Activated CD4-positive, alpha-beta memory T cell treated with anti-CD3 and anti-CD28 coated beads, Interleukin-2, amount 10 ng/mL, durations not matched to agents 7 days and 5 days (primary cell): ENCODE results near the gene TMBIM1. TPM values are rescaled to one million over a fixed set of nuclear protein-coding genes. Genes with fewer than 3 reads are reported as not detected.
"Not testable (repeated sequence)": the region's sequence is repeated elsewhere in the genome, so short reads cannot be mapped to it uniquely, and the experiment has no call there.

ENCODE experiments used
- CTCF ChIA-PET: fragments of 350-600 bp; sonication (Branson Sonifier 250); formaldehyde crosslinking; loops from one replicate; lab custom pipeline; 2021; ENCODE audit warnings: antibody characterized with exemption, inconsistent platforms; lab: Charles Lee
- POLR2A ChIA-PET: fragments of 350-600 bp; sonication (Branson Sonifier 250); formaldehyde crosslinking; loops from one replicate; lab custom pipeline; 2021; ENCODE audit warnings: antibody characterized with exemption; lab: Charles Lee
- DNase-seq: peaks from one replicate; pipeline ENCODE4 v3.0.0-alpha.2; 2020
- H3K27ac Mint-ChIP-seq: one replicate; pipeline ENCODE4 v1.8.0; 2021; ENCODE audit warnings: mild to moderate bottlenecking, mixed read lengths
- H3K27me3 Mint-ChIP-seq: one replicate; pipeline ENCODE4 v1.8.0; 2021; ENCODE audit warnings: mixed read lengths
- H3K36me3 Mint-ChIP-seq: one replicate; pipeline ENCODE4 v1.8.0; 2021; ENCODE audit warnings: low read depth, mixed read lengths
- H3K4me1 Mint-ChIP-seq: one replicate; pipeline ENCODE4 v1.8.0; 2021; ENCODE audit warnings: mixed read lengths
- H3K4me3 Mint-ChIP-seq: one replicate; pipeline ENCODE4 v1.8.0; 2021; ENCODE audit warnings: mild to moderate bottlenecking, mixed read lengths
- H3K9me3 Mint-ChIP-seq: one replicate; pipeline ENCODE4 v1.8.0; 2021; ENCODE audit warnings: mixed read lengths
- total RNA-seq, 2 experiments: library from RNA; stranded (reverse); gene quantifications; one replicate each; pipeline ENCODE4 v1.2.3, GENCODE V29; 2021

TMBIM1 gene
- total RNA-seq, 2 experiments from 2014 or later = 105 to 107 TPM

DNA sequence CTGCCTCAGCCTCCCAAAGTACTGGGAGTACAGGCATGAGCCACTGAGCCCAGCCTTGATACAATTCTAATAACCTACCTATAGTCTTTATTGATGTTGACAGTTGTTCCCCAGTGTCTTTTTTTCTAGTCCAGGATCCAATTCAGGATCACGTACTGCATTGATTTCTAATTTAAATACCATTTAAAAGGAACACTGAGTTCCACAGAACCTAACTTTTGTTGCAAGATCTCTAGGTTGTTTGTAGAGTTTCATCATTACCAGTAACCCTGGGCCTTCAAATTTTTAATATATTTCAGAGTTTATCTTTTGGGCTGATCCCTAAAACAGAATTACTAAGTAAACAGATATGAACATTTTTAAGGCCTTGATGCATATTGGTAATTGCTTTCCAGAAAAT, 21.1 kb upstream of the TMBIM1 start:
- DNase-seq = no peak
- no peak overlapping the region for H3K27ac Mint-ChIP-seq
- H3K36me3 Mint-ChIP-seq = peaks cover 2% of the 10 kb centered on the region
- no peaks in the 10 kb centered on the region for H3K9me3 Mint-ChIP-seq
- no peak overlapping the region for H3K4me3 Mint-ChIP-seq
- peaks cover 31% of the 10 kb centered on the region for H3K4me1 Mint-ChIP-seq
- H3K27me3 Mint-ChIP-seq = peaks cover 1% of the 10 kb centered on the region
- ChIA-PET POLR2A (no interaction called here), CTCF (no interaction called here)

- CTCF ChIA-PET = interaction anchor here (0.7 kb wide), 2 partner anchors 20 to 329 kb away, joined by 4 read pairs; no protein-coding TSS in a partner anchor
- H3K9me3 Mint-ChIP-seq = no peaks in the 10 kb centered on the region
Observed at GRCh38 chr2:218312267-218312756, 20.0 kb upstream of the TMBIM1 start.

DNA sequence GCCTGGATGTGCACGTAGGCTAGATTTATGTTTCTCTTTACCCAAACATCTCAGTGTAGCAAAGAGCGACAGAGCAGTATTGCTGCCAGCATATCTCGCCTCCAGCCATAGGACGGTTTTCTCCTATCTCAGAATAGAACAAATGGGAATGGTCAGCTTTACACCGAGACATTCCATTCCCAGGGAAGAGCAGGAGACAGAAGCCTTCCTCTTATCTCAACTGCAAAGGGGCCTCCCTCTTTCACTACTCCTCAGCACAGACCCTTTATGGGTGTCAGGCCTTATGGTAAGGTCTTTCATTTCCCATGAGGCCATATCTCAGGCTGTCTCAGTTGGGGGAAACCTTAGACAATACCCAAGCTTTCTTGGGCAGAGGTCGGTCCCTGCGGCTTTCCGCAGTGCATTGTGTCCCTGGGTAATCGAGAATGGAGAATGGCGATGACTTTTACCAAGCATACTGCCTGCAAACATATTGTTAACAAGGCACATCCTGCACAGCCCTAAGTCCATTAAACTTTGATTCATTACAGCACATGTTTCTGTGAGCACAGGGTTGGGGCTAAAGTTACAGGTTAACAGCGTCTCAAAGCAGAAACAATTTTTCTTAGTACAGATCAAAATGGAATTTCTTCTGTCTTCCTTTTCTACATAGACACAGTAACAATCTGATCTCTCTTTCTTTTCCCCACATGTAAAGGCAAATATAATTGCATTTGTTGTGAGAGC, 19.4 kb upstream of the TMBIM1 start:
- CTCF ChIA-PET, H3K4me3 Mint-ChIP-seq, H3K9me3 Mint-ChIP-seq, H3K27ac Mint-ChIP-seq, DNase-seq, H3K36me3 Mint-ChIP-seq, POLR2A ChIA-PET: not testable (repeated sequence)
- Mint-ChIP-seq H3K27me3 (peaks cover 10% of the 10 kb centered on the region), H3K4me1 (peaks cover 23% of the 10 kb centered on the region)

More at GRCh38 chr2:218312267-218312756, 20.0 kb upstream of the TMBIM1 start:
- H3K36me3 Mint-ChIP-seq = no peaks in the 10 kb centered on the region
- no peak overlapping the region for H3K4me3 Mint-ChIP-seq
- peaks cover 6% of the 10 kb centered on the region for H3K27me3 Mint-ChIP-seq
- DNase-seq = no peak
- H3K27ac Mint-ChIP-seq = no peak overlapping the region
- peaks cover 29% of the 10 kb centered on the region for H3K4me1 Mint-ChIP-seq
- POLR2A ChIA-PET = no interaction called here

GRCh38 chr2:218310853-218311540, 18.7 kb upstream of the TMBIM1 start:
- H3K4me3 Mint-ChIP-seq = no peak overlapping the region
- H3K27ac Mint-ChIP-seq = no peak overlapping the region
- CTCF ChIA-PET = no interaction called here
- no peaks in the 10 kb centered on the region for H3K9me3 Mint-ChIP-seq
- H3K36me3 Mint-ChIP-seq = no peaks in the 10 kb centered on the region
- peaks cover 15% of the 10 kb centered on the region for H3K4me1 Mint-ChIP-seq
- peaks cover 10% of the 10 kb centered on the region for H3K27me3 Mint-ChIP-seq
- DNase-seq = no peak
- POLR2A ChIA-PET = no interaction called here

GRCh38 chr2:218307415-218308090, 15.2 kb upstream of the TMBIM1 start:
- peaks cover 10% of the 10 kb centered on the region for H3K27me3 Mint-ChIP-seq
- no peak overlapping the region for H3K27ac Mint-ChIP-seq
- H3K36me3 Mint-ChIP-seq = no peaks in the 10 kb centered on the region
- ChIA-PET CTCF (interaction anchor here (1.3 to 1.7 kb wide), 5 partner anchors 10 to 49 kb away, joined by 3 to 7 read pairs (median 3); partner anchors contain the start of gene CATIP), POLR2A (interaction anchor here (1.1 kb wide), 1 partner anchor 88 kb away, joined by 3 read pairs; no protein-coding TSS in a partner anchor)
- H3K9me3 Mint-ChIP-seq = no peaks in the 10 kb centered on the region
- no peak overlapping the region for H3K4me3 Mint-ChIP-seq
- DNase-seq = no peak
- peaks cover 7% of the 10 kb centered on the region for H3K4me1 Mint-ChIP-seq

GRCh38 chr2:218306184-218306920, 14.0 kb upstream of the TMBIM1 start:
- H3K4me3 Mint-ChIP-seq = no peak overlapping the region
- no peak for DNase-seq
- CTCF ChIA-PET = interaction anchor here (1.3 to 1.7 kb wide), 3 partner anchors 11 to 50 kb away, joined by 3 to 7 read pairs (median 3); partner anchors contain the start of gene CATIP
- H3K9me3 Mint-ChIP-seq = no peaks in the 10 kb centered on the region
- peaks cover 11% of the 10 kb centered on the region for H3K4me1 Mint-ChIP-seq
- H3K27ac Mint-ChIP-seq = no peak overlapping the region
- POLR2A ChIA-PET = interaction anchor here (0.6 kb wide), 1 partner anchor 14 kb away, joined by 3 read pairs; no protein-coding TSS in a partner anchor
- H3K27me3 Mint-ChIP-seq = peaks cover 10% of the 10 kb centered on the region
- H3K36me3 Mint-ChIP-seq = no peaks in the 10 kb centered on the region

GRCh38 chr2:218305383-218305782, 13.1 kb upstream of the TMBIM1 start:
- POLR2A ChIA-PET = no interaction called here
- Mint-ChIP-seq H3K27ac (no peak overlapping the region), H3K9me3 (no peaks in the 10 kb centered on the region), H3K4me3 (no peak overlapping the region), H3K4me1 (peaks cover 15% of the 10 kb centered on the region), H3K36me3 (no peaks in the 10 kb centered on the region), H3K27me3 (peaks cover 10% of the 10 kb centered on the region)
- CTCF ChIA-PET = interaction anchor here (1.8 kb wide), 1 partner anchor 51 kb away, joined by 11 read pairs; the partner anchor contains the start of gene CATIP
- DNase-seq = no peak

DNA sequence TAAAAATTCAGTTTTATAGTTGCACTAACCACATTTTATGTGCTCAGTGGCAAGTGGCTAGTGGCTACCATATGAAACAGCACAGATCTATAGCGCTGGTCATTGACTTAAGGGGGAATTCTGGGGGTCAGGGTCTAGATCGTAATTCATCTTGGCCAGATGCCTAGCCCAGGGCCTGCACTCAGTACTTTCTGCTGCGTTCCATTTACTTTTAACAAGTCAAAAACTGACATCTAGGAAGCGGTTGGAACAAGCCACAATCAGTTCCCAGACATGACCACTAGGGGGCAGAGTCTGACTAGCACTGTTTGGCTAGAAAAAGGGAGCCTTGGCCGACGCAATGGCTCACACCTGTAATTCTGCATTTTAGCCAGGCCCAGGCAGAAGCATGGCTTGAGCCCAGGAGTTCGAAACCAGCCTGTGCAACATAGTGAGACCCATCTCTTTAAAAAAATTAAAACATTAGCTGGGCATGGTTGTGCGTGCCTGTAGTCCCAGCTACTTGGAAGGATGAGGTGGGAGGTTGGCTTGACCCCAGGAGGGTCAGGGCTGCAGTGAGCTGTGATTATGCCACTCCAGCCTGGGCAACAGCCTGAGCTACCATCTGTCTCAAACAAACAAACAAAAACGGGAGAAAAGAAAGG, 9.0 kb upstream of the TMBIM1 start:
- DNase-seq = peak; percentile 91
- H3K4me3 Mint-ChIP-seq = no peak overlapping the region
- no peaks in the 10 kb centered on the region for H3K9me3 Mint-ChIP-seq
- peaks cover 8% of the 10 kb centered on the region for H3K4me1 Mint-ChIP-seq
- ChIA-PET POLR2A (interaction anchor here (1.1 to 3.5 kb wide), 4 partner anchors 10 to 94 kb away, joined by 4 to 25 read pairs (median 6); no protein-coding TSS in a partner anchor), CTCF (interaction anchor here (0.6 to 3.8 kb wide), 23 partner anchors 8 to 502 kb away, joined by 3 to 40 read pairs (median 4); partner anchors contain the start of genes CATIP and TMBIM1)
- no peaks in the 10 kb centered on the region for H3K36me3 Mint-ChIP-seq
- no peak overlapping the region for H3K27ac Mint-ChIP-seq
- no peaks in the 10 kb centered on the region for H3K27me3 Mint-ChIP-seq

DNA sequence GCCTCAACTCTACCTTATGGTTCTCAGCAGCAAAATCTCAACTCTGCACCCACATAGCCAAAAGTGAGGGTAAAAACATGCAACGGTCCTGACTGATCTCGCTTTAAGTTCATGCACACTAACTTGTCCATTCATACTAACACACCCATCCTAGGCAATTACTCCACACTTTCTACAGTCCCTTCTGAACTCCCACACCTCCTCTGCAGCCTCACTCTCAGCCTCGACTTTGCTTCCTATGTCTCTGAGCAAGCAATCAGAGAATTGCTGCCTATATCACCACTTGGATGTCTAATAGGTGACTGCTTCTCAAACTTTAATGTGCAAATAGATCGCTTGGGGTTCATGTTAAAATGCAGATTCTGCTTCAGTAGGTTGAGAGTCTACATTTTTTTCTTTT, 7.8 kb upstream of the TMBIM1 start:
- H3K27ac Mint-ChIP-seq = no peak overlapping the region
- POLR2A ChIA-PET = interaction anchor here (19.0 kb wide), 1 partner anchor 25 kb away, joined by 299 read pairs; the partner anchor contains the start of genes AAMP and PNKD

DNA sequence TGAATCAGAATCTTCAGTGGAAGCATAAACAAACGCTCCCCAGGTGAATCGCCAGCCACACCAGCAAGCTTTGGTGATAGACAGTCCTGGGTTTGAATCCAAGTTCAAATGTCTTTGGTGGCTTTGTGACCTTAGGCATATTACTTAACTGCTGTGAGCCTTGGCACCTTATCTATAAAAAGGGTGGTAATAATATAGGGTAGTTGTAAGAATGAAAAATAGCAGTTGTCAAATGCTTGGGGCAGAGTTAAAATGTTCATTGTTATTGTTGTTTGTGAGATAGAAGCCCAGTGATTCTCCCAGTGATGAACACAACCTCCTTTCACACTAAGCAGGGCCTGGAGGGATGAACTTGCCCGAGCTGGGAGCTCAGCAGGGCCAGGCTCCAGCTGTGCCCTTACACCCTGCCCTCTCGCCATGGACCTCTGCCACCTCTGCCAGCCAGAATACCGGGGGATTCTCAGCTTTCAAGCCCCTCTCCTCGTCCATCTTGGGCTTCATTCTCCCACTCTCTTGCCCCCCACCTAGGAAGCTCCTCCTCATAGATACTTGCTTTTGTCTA, 6.1 kb upstream of the TMBIM1 start:
- no peak for DNase-seq
- no peaks in the 10 kb centered on the region for H3K36me3 Mint-ChIP-seq
- H3K4me1 Mint-ChIP-seq = peaks cover 33% of the 10 kb centered on the region
- H3K27me3 Mint-ChIP-seq = no peaks in the 10 kb centered on the region
- H3K4me3 Mint-ChIP-seq = no peak overlapping the region
- H3K9me3 Mint-ChIP-seq = no peaks in the 10 kb centered on the region
- POLR2A ChIA-PET = interaction anchor here (1.2 to 19.0 kb wide), 3 partner anchors 9 to 106 kb away, joined by 3 to 299 read pairs (median 4); partner anchors contain the start of genes AAMP and PNKD
- CTCF ChIA-PET = interaction anchor here (0.9 to 11.2 kb wide), 5 partner anchors 12 to 98 kb away, joined by 3 to 126 read pairs (median 15); partner anchors contain the start of genes AAMP, CATIP and PNKD
- H3K27ac Mint-ChIP-seq = no peak overlapping the region

More for the DNA sequence above, 7.8 kb upstream of the TMBIM1 start:
- Mint-ChIP-seq H3K4me3 (no peak overlapping the region), H3K4me1 (peaks cover 16% of the 10 kb centered on the region), H3K27me3 (no peaks in the 10 kb centered on the region), H3K36me3 (no peaks in the 10 kb centered on the region), H3K9me3 (no peaks in the 10 kb centered on the region)
- CTCF ChIA-PET = interaction anchor here (3.2 to 3.6 kb wide), 2 partner anchors 56 to 96 kb away, joined by 15 to 16 read pairs; partner anchors contain the start of gene CATIP
- no peak for DNase-seq

GRCh38 chr2:218296847-218297246, 4.5 kb upstream of the TMBIM1 start:
- no peak overlapping the region for H3K4me3 Mint-ChIP-seq
- ChIA-PET POLR2A (interaction anchor here (1.1 to 19.0 kb wide), 2 partner anchors 22 to 100 kb away, joined by 3 to 299 read pairs; partner anchors contain the start of genes AAMP and PNKD), CTCF (interaction anchor here (0.6 to 11.2 kb wide), 7 partner anchors 10 to 351 kb away, joined by 3 to 126 read pairs (median 4); partner anchors contain the start of genes AAMP, CATIP and PNKD)
- H3K27ac Mint-ChIP-seq = no peak overlapping the region
- no peaks in the 10 kb centered on the region for H3K36me3 Mint-ChIP-seq
- DNase-seq = no peak
- no peaks in the 10 kb centered on the region for H3K9me3 Mint-ChIP-seq
- H3K27me3 Mint-ChIP-seq = no peaks in the 10 kb centered on the region
- H3K4me1 Mint-ChIP-seq = peaks cover 43% of the 10 kb centered on the region
